Measurements from ENCODE around the gene ADSL.

DNA sequence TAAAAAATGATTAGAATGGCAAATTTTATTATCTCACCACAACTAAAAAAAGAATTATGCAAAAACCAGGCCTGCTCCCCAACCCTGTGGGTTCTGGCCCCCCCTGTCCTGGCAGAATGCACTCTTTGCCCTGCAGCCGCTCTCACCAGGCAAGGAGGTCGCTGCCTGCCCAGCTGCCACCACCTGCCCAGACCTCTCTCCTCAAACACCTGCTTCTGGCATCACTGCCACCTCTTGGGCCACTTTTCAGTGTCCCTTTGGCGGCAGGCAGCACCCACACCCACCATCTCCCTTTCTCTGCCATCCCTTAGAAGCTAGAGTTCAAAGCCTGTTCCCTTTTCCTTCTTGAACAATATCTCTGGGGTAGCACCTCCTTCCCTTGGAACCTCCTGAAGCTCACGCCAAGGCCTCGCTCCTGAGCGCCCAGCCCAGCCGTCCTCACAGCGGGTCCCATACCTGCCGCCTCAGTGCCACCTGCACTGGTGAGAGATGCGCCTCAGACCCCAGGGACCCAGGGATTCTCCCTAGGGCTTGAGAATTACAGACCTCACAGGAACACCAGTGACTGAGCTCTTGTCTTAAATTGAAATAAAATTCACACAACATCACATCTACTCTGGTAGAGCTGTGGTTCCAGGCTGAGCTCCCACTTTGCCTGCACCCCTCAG lies 68.7 kb downstream of the ADSL start:
- TF ChIP-seq CTCF (IDR thresholded peaks at IDR 0.05; ENCODE audit: control extremely low read depth in 1 of 3, insufficient read depth in 1 of 3, low read depth in 1 of 3, low read length in 3 of 3) (no peak), POLR2A (IDR thresholded peaks at IDR 0.05; ENCODE audit: control extremely low read depth in 1 of 2, low read depth in 2 of 2, low read length in 2 of 2) (no peak), MAFK (IDR thresholded peaks at IDR 0.05; ENCODE audit: low read depth, low read length) (no peak), EZH2 (IDR thresholded peaks at IDR 0.05; ENCODE audit: low read depth, low read length, severe bottlenecking) (no peak), CTBP2 (IDR thresholded peaks at IDR 0.05; ENCODE audit: borderline replicate concordance, insufficient read depth, insufficient read length, low read length) (no peak)
- TF ChIP-seq, protein P1, sequence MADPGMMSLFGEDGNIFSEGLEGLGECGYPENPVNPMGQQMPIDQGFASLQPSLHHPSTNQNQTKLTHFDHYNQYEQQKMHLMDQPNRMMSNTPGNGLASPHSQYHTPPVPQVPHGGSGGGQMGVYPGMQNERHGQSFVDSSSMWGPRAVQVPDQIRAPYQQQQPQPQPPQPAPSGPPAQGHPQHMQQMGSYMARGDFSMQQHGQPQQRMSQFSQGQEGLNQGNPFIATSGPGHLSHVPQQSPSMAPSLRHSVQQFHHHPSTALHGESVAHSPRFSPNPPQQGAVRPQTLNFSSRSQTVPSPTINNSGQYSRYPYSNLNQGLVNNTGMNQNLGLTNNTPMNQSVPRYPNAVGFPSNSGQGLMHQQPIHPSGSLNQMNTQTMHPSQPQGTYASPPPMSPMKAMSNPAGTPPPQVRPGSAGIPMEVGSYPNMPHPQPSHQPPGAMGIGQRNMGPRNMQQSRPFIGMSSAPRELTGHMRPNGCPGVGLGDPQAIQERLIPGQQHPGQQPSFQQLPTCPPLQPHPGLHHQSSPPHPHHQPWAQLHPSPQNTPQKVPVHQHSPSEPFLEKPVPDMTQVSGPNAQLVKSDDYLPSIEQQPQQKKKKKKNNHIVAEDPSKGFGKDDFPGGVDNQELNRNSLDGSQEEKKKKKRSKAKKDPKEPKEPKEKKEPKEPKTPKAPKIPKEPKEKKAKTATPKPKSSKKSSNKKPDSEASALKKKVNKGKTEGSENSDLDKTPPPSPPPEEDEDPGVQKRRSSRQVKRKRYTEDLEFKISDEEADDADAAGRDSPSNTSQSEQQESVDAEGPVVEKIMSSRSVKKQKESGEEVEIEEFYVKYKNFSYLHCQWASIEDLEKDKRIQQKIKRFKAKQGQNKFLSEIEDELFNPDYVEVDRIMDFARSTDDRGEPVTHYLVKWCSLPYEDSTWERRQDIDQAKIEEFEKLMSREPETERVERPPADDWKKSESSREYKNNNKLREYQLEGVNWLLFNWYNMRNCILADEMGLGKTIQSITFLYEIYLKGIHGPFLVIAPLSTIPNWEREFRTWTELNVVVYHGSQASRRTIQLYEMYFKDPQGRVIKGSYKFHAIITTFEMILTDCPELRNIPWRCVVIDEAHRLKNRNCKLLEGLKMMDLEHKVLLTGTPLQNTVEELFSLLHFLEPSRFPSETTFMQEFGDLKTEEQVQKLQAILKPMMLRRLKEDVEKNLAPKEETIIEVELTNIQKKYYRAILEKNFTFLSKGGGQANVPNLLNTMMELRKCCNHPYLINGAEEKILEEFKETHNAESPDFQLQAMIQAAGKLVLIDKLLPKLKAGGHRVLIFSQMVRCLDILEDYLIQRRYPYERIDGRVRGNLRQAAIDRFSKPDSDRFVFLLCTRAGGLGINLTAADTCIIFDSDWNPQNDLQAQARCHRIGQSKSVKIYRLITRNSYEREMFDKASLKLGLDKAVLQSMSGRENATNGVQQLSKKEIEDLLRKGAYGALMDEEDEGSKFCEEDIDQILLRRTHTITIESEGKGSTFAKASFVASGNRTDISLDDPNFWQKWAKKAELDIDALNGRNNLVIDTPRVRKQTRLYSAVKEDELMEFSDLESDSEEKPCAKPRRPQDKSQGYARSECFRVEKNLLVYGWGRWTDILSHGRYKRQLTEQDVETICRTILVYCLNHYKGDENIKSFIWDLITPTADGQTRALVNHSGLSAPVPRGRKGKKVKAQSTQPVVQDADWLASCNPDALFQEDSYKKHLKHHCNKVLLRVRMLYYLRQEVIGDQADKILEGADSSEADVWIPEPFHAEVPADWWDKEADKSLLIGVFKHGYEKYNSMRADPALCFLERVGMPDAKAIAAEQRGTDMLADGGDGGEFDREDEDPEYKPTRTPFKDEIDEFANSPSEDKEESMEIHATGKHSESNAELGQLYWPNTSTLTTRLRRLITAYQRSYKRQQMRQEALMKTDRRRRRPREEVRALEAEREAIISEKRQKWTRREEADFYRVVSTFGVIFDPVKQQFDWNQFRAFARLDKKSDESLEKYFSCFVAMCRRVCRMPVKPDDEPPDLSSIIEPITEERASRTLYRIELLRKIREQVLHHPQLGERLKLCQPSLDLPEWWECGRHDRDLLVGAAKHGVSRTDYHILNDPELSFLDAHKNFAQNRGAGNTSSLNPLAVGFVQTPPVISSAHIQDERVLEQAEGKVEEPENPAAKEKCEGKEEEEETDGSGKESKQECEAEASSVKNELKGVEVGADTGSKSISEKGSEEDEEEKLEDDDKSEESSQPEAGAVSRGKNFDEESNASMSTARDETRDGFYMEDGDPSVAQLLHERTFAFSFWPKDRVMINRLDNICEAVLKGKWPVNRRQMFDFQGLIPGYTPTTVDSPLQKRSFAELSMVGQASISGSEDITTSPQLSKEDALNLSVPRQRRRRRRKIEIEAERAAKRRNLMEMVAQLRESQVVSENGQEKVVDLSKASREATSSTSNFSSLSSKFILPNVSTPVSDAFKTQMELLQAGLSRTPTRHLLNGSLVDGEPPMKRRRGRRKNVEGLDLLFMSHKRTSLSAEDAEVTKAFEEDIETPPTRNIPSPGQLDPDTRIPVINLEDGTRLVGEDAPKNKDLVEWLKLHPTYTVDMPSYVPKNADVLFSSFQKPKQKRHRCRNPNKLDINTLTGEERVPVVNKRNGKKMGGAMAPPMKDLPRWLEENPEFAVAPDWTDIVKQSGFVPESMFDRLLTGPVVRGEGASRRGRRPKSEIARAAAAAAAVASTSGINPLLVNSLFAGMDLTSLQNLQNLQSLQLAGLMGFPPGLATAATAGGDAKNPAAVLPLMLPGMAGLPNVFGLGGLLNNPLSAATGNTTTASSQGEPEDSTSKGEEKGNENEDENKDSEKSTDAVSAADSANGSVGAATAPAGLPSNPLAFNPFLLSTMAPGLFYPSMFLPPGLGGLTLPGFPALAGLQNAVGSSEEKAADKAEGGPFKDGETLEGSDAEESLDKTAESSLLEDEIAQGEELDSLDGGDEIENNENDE (IDR thresholded peaks at IDR 0.05; ENCODE audit: insufficient replicate concordance, low read length) = no peak

Measured in H1 (cell line).